Smooth muscle cell (in vitro differentiated cells): ENCODE data around the gene REN. TPM values are rescaled to one million over a fixed set of nuclear protein-coding genes. Genes with fewer than 3 reads are reported as not detected.

Source experiments
- DNase-seq: peaks from one replicate; lab custom pipeline; 2025; ENCODE audit not compliant: unreplicated experiment; lab: John Stamatoyannopoulos, UW
- H2AFZ ChIP-seq: fragments of 200-600 bp; sonication (generic); 2 replicates; pipeline ENCODE4 v1.6.0; 2016; ENCODE audit warnings: antibody characterized with exemption, low read depth, mild to moderate bottlenecking
- H3F3A ChIP-seq: fragments of 200-600 bp; sonication (generic); 2 replicates; pipeline ENCODE4 v1.6.0; 2017; ENCODE audit warnings: antibody characterized with exemption, low read depth
- H3K27ac ChIP-seq: fragments of 200-600 bp; sonication (generic); 2 replicates; pipeline ENCODE4 v1.5.1; 2016; ENCODE audit warnings: low read depth, mild to moderate bottlenecking
- H3K27me3 ChIP-seq: fragments of 200-600 bp; sonication (generic); 2 replicates; pipeline ENCODE4 v1.6.1; 2016; ENCODE audit warnings: low read depth, mild to moderate bottlenecking
- H3K36me3 ChIP-seq: fragments of 200-600 bp; sonication (generic); 2 replicates; pipeline ENCODE4 v1.5.1; 2016; ENCODE audit warnings: low read depth
- H3K4me1 ChIP-seq: fragments of 200-600 bp; sonication (generic); 2 replicates; pipeline ENCODE4 v1.5.1; 2016; ENCODE audit warnings: low read depth
- H3K4me2 ChIP-seq: fragments of 200-600 bp; sonication (generic); 2 replicates; pipeline ENCODE4 v1.6.0; 2016; ENCODE audit warnings: mild to moderate bottlenecking
- H3K4me3 ChIP-seq: fragments of 200-600 bp; sonication (generic); 2 replicates; pipeline ENCODE4 v1.5.1; 2016; ENCODE audit warnings: mild to moderate bottlenecking
- H3K79me2 ChIP-seq: fragments of 200-600 bp; sonication (generic); 2 replicates; pipeline ENCODE4 v1.6.0; 2016; ENCODE audit warnings: low read depth, mild to moderate bottlenecking
- H3K9ac ChIP-seq: fragments of 200-600 bp; sonication (generic); 2 replicates; pipeline ENCODE4 v1.6.0; 2016; ENCODE audit warnings: low read depth
- H3K9me3 ChIP-seq: fragments of 200-600 bp; sonication (generic); replicated peaks from 2 replicates; pipeline ENCODE4 v1.5.1; 2016; ENCODE audit warnings: low read depth
- H4K20me1 ChIP-seq: fragments of 200-600 bp; sonication (generic); 2 replicates; pipeline ENCODE4 v1.6.0; 2016; ENCODE audit warnings: low read depth
- WGBS: methylation state at CpG from one replicate; pipeline ENCODE4 v1.1.7; 2016; ENCODE audit warnings: low lambda C conversion rate; 5-methylcytosine and 5-hydroxymethylcytosine counted together
- polyA plus RNA-seq: library from polyadenylated mRNA; unstranded; fragments of >200 nt; fragmentation: Nextera tagmentation; extraction: Ambion mirVana; gene quantifications from 2 replicates; pipeline ENCODE4 v1.2.1, GENCODE V29; 2016
- total RNA-seq: library from RNA; depleted of rRNA; stranded (reverse); fragments of >200 nt; gene quantifications from 2 replicates; pipeline ENCODE4 v1.2.3, GENCODE V29; 2014
- TF ChIP-seq, protein P1 (sequence below): fragments of 200-600 bp; sonication (generic); IDR thresholded peaks from 2 replicates; pipeline ENCODE4 v1.5.1; 2017; ENCODE audit warnings: borderline replicate concordance, mild to moderate bottlenecking, antibody characterized with exemption; ENCODE audit not compliant: insufficient read depth, poor library complexity, severe bottlenecking

REN gene
- total and polyA plus RNA-seq, 2 experiments from 2014 or later = not detected

DNA sequence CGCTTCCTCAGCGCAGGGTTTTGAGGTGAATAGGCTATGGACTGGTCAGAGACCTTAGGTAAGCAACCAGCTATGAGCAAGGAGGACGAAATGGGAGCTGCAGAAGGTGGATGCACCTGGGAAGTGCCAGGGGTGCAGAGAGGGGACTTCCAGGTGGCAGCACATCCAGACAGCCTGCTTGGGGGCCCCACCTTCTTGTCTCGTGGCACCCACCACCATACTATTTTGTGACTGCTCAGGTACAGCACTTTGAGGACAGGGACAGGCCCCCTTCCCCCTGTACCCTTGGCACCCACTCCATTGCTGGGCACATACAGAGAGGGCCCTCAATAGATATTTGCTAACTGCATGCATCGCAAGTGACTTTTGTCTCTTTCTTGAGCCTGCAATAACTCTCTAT, 30.9 kb upstream of the REN start:
- Histone ChIP-seq H4K20me1 (no peaks in the 10 kb centered on the region), H3K4me3 (no peak overlapping the region), H3K36me3 (no peaks in the 10 kb centered on the region), H3K79me2 (no peaks in the 10 kb centered on the region), H3K4me1 (no peaks in the 10 kb centered on the region), H3K27ac (no peak overlapping the region), H3K4me2 (no peak overlapping the region), H3K9ac (no peak overlapping the region), H2AFZ (no peak overlapping the region), H3K27me3 (peaks cover 46% of the 10 kb centered on the region), H3F3A (no peaks in the 10 kb centered on the region), H3K9me3 (no peaks in the 10 kb centered on the region)
- DNase-seq = no peak
- TF ChIP-seq, protein P1, sequence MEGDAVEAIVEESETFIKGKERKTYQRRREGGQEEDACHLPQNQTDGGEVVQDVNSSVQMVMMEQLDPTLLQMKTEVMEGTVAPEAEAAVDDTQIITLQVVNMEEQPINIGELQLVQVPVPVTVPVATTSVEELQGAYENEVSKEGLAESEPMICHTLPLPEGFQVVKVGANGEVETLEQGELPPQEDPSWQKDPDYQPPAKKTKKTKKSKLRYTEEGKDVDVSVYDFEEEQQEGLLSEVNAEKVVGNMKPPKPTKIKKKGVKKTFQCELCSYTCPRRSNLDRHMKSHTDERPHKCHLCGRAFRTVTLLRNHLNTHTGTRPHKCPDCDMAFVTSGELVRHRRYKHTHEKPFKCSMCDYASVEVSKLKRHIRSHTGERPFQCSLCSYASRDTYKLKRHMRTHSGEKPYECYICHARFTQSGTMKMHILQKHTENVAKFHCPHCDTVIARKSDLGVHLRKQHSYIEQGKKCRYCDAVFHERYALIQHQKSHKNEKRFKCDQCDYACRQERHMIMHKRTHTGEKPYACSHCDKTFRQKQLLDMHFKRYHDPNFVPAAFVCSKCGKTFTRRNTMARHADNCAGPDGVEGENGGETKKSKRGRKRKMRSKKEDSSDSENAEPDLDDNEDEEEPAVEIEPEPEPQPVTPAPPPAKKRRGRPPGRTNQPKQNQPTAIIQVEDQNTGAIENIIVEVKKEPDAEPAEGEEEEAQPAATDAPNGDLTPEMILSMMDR = no peak
- WGBS = 86% methylated on average over 5 of the region's 5 CpGs

DNA sequence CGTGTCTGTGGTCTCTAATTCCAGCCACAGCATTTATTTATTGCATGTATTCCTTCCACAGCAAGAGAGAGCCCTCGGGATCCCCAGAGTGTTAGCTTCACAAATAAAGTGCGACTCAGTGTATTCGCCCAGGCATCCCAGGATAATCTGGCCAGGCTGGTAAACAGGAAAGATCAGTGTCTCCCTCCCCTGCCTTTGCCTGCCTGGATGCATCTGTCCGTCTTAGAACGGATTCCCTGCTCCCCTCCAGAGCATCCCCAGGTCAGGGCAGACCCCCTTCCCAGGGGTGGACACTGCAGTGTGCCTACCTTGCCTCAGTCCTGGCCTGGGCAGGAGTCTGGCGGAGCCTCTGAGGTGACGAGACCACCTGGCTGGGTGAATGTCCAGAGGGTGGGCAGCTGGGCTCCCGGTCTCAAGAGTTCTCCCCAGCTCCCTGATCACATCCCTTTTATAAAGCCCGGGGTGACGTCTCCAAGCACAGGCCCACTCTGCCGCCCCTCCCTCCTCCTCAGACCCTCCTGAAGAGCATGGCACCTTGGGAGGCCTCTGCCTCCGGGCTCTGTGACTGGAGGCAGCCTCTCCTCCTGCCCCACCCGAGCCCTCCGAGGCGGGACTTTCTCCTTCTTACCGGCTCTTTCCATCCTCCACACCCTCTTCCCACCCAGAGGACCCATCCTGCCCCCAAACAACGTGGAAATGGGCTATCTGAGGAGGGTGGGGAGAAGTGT, 30.1 kb upstream of the REN start, which contains the start of gene KISS1:
TSS of gene KISS1 (minus strand) at position 424 of the 728 bp plus-strand sequence. CDS start 3,615 bp downstream, outside the sequence.
- Histone ChIP-seq H3K27ac (no peak within 1 kb of the TSS), H3K9me3 (no peaks in the 10 kb centered on the region), H3F3A (no peaks in the 10 kb centered on the region), H3K36me3 (no peaks in the 10 kb centered on the region), H3K79me2 (no peaks in the 10 kb centered on the region), H3K27me3 (peaks cover 54% of the 10 kb centered on the region), H3K9ac (no peak within 1 kb of the TSS), H3K4me3 (no peak within 1 kb of the TSS), H3K4me2 (no peak within 1 kb of the TSS), H2AFZ (no peak within 1 kb of the TSS), H3K4me1 (no peaks in the 10 kb centered on the region), H4K20me1 (no peaks in the 10 kb centered on the region)
- no peak for DNase-seq
- TF ChIP-seq, protein P1 = no peak
- WGBS = 67% methylated on average over 18 of the region's 18 CpGs

DNA sequence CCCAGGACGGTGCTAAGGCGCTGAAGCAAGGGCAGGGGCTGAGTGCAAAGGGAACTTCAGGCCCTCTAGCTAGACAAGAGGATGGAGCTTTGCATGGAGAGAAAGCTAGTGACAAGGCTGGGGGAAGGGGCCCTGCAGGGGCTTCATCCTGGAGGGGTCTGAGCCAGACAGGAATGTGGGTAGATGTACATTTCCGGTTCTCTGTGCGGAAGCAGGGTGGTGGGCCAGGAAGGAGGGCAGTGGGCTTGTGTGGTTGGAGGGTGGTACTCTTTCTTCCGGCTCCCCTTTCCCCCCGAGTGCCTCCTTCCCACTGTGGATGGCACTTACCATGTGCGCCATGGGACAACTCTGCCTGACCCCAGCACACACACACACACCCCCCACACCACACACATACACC, 28.6 kb upstream of the REN start:
- peaks cover 64% of the 10 kb centered on the region for H3K27me3 ChIP-seq
- H2AFZ ChIP-seq = no peak overlapping the region
- H3K27ac ChIP-seq = no peak overlapping the region
- WGBS = 76% methylated on average over 4 of the region's 7 CpGs
- no peaks in the 10 kb centered on the region for H3K79me2 ChIP-seq
- no peaks in the 10 kb centered on the region for H3K9me3 ChIP-seq
- H3F3A ChIP-seq = no peaks in the 10 kb centered on the region
- H4K20me1 ChIP-seq = no peaks in the 10 kb centered on the region
- no peaks in the 10 kb centered on the region for H3K36me3 ChIP-seq
- no peak overlapping the region for H3K9ac ChIP-seq
- no peak for DNase-seq
- H3K4me3 ChIP-seq = no peak overlapping the region
- H3K4me2 ChIP-seq = no peak overlapping the region
- peaks cover 3% of the 10 kb centered on the region for H3K4me1 ChIP-seq
- TF ChIP-seq, protein P1 = no peak

DNA sequence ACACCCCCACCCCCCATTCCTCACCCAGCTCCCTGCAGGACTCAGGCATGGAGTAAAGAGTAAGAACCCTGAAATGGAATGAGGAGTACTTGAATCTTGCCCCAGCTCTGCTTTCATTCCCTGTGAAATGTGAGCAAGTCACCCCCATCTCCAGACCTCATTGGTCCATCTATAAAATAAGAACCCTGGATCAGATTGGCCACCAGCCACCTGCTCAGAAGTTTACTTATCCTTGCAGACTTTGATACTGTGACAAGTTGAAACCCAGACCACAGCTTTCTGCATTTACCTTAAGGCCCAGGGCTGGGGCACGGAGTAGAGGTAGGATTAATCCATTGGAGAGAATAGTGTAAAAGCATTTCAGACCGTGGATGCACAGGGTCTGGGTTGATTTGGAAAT, 27.9 kb upstream of the REN start:
- Histone ChIP-seq H3K27me3 (peaks cover 71% of the 10 kb centered on the region), H3F3A (no peaks in the 10 kb centered on the region), H2AFZ (no peak overlapping the region), H3K27ac (no peak overlapping the region), H3K9me3 (no peaks in the 10 kb centered on the region), H4K20me1 (no peaks in the 10 kb centered on the region), H3K4me1 (peaks cover 3% of the 10 kb centered on the region), H3K9ac (no peak overlapping the region), H3K79me2 (no peaks in the 10 kb centered on the region), H3K36me3 (no peaks in the 10 kb centered on the region), H3K4me2 (no peak overlapping the region), H3K4me3 (no peak overlapping the region)
- 90% methylated on average over 2 of the region's 2 CpGs for WGBS
- no peak for DNase-seq
- TF ChIP-seq, protein P1 = no peak
